GM13976 (cell line): ENCODE results near the gene NOB1.

ENCODE experiments used
- DNase-seq: peaks from one replicate; pipeline ENCODE4 v3.0.0; 2012; ENCODE audit warnings: low spot score
- CTCF ChIP-seq: IDR thresholded peaks from 2 replicates; pipeline ENCODE4 v1.5.1; 2012; ENCODE audit warnings: borderline replicate concordance, mild to moderate bottlenecking; ENCODE audit not compliant: insufficient read depth; ENCODE audit errors: extremely low read depth, missing control alignments, control extremely low read depth
- in situ Hi-C: fragments of 300-500 bp; cut with MboI; formaldehyde crosslinking; loops from one replicate; pipeline ENCODE4 v1.12.0; 2022; ENCODE audit warnings: low sequenced_read_pairs, mixed read lengths, inconsistent platforms; ENCODE audit not compliant: unreplicated experiment

NOB1 gene

GRCh38 chr16:69720822-69721430 is 33.8 kb downstream of the NOB1 start:
- no peak for DNase-seq
- TF ChIP-seq CTCF = no peak
- in situ Hi-C loops = no loop called here

DNA sequence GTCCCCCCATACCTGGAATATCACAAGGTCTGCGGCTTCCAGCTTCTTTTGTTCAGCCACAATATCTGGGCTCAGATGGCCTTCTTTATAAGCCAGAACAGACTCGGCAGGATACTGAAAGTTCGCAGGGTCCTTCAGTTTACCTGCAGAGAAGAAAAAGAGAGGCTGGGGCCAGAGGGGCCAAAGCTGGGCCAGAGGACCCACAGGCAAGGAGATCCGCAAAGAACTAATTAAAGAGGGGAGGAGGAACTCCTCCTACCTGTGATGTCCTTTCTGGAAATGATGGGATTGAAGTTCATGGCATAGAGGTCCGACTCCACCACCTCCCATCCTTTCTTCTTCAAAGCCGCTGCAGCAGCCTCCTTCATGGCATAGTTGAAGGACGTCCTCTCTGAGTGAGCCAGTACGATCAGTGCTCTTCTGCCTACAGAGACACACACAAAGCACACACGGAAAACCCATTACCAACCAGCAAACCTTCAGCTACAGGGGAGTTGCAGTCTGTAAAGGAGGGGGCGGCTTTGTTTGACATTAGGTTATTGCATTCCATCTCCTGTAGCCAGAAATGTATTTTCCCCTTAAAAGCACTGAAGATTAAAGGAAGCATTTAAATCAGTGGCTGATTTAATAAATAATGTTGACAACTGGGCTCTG is 36.5 kb downstream of the NOB1 start:
- no peak for TF ChIP-seq CTCF
- in situ Hi-C loops = no loop called here
- DNase-seq = no peak

DNA sequence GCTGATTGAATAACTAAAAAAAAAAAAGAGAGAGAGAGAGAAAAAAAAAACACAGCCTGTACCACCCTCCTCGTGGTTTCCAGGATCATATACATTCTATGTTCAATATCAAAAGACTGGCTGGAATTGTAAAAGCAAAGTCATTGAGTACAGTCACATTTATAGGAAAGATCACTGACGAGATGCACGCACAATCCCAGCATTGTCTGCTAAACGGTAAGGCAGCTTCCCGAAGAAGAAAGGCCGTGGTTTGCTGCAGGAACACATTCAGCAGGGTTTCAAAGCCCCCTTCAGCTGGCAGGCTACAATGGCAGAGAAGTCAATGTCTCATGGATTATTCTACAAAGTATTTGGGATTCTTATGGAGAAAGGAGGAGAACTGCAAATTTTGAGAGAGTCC is 37.7 kb downstream of the NOB1 start:
- no peak for DNase-seq
- no peak for TF ChIP-seq CTCF
- in situ Hi-C loops = no loop called here

- no peak for DNase-seq
- in situ Hi-C loops = no loop called here
Observed at GRCh38 chr16:69712914-69713581, 41.7 kb downstream of the NOB1 start.

DNA sequence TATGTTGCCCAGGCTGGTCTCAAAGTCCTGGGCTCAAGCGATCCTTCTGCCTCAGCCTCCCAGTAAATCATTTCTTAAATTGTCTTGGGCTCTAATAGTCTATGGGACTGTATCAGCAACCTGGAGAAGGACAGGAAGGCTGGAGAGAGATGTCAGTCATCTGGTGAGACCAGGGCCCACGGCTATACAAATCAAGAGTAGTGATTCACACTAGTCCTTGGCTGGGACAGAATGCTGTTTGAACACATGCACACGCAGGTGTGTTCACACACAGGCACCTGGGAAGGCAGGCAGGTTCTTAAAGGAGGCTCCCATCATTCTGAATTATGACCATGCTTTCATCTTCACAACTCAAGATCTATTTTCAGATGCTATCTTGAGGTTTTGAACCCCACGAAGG is 42.4 kb downstream of the NOB1 start:
- in situ Hi-C loops = no loop called here
- DNase-seq = no peak
- TF ChIP-seq CTCF = no peak

More at GRCh38 chr16:69712914-69713581, 41.7 kb downstream of the NOB1 start:
- no peak for TF ChIP-seq CTCF

DNA sequence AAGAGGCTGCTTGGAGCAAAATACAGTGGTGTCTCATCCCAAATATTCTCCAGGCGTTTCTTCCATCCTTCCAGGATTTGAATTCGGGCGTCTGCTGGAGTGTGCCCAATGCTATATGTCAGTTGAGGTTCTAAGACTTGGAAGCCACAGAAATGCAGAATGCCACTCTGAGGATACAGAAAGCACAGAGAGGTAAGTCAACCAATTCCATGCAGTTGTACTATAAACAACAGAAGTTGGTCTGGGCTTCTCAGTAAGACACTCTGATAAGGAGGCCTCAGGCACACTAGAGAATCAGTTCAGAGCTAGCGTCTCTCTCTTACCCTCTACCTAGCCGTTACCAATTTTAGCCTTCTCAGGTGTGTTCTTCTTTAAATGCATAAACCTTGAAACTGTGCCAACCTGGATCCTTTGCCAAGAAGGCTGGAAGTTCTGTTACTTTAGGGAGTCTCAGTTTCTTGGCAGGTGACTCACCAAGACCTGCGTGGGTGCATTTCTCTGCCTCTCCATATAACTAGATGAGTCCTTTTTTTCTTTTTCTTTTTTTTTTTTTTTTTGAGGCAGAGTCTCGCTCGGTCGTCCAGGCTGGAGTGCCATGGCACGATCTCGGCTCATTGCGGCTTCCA is 43.5 kb downstream of the NOB1 start:
- in situ Hi-C loops = no loop called here
- DNase-seq = no peak
- TF ChIP-seq CTCF = no peak
